Right renal pelvis (tissue), 4 donors: ENCODE results near the gene BTBD9. TPM values are rescaled to one million over a fixed set of nuclear protein-coding genes. Genes with fewer than 3 reads are reported as not detected.

Source experiments
- DNase-seq, 4 donors: peaks; one replicate each; pipeline ENCODE4 v3.0.0-alpha.2; 2013; ENCODE audit warnings: low read depth in 4 of 4, low spot score in 3 of 4, missing footprints in 1 of 4
- polyA plus RNA-seq, 4 donors: library from polyadenylated mRNA; unstranded; fragments of 120-200 nt; gene quantifications; one replicate each; pipeline ENCODE4 v1.2.1, GENCODE V29; 2013; ENCODE audit not compliant: insufficient read length in 4 of 4

Gene BTBD9
- polyA plus RNA-seq, 4 donors = 11.9 to 15.6 (median 13.8) TPM

- no peak for DNase-seq
Observed at GRCh38 chr6:38269461-38270172, 370.1 kb downstream of the BTBD9 start.

DNA sequence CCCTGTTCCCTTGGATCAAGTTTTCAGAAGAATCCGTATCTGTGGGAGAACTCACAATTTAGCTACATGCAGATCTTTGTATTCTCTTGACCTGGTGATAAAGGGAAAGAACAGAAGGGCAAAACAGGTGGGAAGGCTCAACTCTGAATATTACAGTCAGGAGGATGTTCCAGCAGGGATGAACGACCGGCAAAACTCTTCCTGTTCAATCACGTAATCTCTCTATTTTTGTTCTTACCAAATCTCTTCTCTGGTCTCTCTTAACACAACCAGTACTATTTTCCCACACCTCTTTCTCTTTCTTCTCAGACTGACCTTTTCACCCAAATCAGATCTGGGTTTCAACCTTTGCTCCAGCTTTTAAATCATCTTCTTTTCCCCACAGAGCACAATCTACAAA, 371.4 kb downstream of the BTBD9 start:
- no peak for DNase-seq

DNA sequence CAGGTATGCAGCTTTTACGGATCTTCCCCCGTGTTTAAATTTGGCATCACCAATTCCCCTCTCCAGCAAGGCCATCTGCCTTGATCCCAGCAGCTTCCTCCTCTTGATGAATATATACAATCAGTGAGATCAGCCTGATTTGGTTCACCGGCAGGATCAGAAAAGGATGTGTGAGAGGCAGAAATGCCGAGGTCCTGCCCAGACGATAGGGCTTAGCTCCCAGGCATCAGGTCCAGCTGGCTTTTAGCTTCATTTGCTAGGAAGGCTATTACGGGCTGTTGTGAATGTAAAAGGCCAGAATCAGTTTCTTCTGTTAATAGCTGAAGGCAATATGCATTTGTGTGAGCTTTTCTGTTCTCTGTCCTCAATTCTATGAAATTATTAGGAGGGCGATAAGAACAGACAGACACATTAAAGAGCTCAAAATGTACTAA, 372.8 kb downstream of the BTBD9 start:
- no peak for DNase-seq

- no peak for DNase-seq
Observed at GRCh38 chr6:38264605-38265004, 375.1 kb downstream of the BTBD9 start.

GRCh38 chr6:38262609-38263008, 377.1 kb downstream of the BTBD9 start:
- no peak for DNase-seq

DNA sequence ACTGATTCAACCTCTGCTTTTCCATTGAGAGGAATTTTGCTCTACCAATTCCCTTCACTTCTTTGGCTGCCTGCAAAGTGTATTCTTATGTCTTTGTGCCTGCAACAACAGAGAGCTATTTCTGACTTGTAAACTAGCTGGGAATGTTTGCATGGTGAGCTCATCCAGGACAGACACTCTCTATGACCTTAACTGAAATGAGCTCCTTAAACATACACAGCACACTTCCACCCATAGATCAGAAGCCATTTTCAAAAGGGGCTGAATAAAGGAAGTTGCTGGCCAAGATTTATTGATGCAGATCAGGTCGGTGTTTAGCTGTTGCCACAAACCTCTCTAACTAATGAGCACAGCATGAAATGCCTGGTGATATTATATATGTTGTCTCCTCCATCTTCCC, 377.7 kb downstream of the BTBD9 start:
- no peak for DNase-seq

GRCh38 chr6:38261626-38262025, 378.1 kb downstream of the BTBD9 start:
- no peak for DNase-seq

- no peak for DNase-seq
Observed at GRCh38 chr6:38259736-38260135, 380.0 kb downstream of the BTBD9 start.

GRCh38 chr6:38248500-38249234, 391.1 kb downstream of the BTBD9 start:
- DNase-seq = no peak

DNA sequence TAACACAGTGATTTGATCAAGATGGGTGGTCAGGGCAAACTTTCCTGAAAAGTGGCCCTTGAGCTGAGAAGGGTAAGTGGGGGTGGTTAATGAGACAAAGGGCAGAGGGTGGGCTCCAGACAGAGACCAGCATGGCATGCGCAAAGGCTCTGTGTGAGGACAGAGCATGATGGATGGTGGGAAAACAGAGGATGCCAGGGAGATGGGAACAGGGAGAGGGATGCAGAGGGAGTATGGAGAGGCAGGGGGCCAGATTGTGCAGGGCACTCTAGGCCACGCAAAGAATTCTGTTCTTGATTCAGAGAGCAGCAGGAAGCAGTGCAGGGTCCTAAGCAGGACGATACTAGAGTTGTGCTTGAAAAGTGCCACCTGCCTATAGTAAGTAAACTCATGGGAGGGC, 394.4 kb downstream of the BTBD9 start:
- no peak for DNase-seq

DNA sequence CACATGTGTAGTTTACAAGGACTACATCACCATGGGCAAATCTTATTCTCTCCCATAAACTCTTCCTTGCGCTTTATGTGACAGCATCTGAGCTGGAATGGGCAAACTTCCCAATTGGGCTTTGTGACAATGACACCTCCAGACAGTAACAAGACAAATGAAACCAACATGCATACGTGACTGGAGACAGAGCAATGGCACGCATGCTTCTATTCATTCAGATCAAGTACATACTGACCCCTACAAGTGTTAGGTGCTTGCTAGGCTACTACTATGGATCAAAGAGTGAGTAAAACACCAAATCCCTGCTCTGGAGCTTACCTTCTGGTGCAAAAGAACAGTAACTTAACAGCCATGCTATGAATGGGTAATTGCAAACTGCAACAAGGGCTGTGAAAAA, 394.9 kb downstream of the BTBD9 start:
- DNase-seq = no peak

DNA sequence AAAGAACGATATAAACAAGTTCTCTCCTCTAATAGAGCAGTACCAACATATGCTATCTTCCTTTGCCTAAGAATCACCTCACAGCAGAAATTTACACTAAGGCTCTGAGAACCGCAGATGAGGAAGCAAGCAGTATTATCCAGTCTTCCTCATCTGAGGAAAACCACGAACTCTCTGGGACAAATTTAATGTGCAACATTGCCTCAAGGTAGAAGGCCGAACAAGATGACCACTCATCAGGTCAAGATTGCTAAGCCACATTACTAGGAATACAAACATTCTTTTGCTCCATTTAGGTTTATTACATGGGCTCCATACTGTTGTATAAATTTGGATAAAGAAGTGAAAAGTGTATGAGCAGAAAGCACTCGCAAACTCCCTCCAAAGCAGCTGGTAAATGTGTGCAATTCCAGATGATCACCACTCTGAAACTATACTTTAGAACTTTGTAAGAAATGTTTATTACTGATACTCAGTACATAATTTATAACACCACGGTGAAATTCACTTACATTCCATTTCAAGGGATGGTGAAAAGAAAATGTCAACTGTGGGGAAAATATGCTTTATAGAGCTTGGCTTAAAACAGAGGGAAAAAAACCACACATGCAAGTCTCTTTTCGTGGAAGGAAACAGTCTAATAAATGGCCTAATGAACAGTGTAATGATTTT, 398.4 kb downstream of the BTBD9 start:
- no peak for DNase-seq

- no peak for DNase-seq
Observed at GRCh38 chr6:38239719-38240451, 399.8 kb downstream of the BTBD9 start.

DNA sequence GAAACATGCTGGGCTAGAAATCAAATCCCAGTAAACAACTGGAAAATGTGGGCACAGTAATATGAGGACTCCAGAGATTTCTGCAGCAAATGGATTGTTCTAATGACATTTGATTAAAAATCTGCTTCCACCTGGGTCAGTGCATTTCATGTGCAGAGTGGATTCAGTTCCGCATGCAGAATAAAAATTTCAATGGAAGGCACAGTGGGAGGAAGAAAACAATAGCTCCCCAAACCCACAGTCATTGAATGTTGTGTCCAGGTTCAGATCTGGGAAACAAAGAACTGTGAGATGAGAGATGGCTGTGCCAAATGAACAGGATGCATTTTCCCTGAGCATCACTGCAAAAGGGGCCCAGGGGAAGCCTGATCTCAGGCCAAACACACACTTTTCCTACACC, 403.1 kb downstream of the BTBD9 start:
- DNase-seq = no peak

DNA sequence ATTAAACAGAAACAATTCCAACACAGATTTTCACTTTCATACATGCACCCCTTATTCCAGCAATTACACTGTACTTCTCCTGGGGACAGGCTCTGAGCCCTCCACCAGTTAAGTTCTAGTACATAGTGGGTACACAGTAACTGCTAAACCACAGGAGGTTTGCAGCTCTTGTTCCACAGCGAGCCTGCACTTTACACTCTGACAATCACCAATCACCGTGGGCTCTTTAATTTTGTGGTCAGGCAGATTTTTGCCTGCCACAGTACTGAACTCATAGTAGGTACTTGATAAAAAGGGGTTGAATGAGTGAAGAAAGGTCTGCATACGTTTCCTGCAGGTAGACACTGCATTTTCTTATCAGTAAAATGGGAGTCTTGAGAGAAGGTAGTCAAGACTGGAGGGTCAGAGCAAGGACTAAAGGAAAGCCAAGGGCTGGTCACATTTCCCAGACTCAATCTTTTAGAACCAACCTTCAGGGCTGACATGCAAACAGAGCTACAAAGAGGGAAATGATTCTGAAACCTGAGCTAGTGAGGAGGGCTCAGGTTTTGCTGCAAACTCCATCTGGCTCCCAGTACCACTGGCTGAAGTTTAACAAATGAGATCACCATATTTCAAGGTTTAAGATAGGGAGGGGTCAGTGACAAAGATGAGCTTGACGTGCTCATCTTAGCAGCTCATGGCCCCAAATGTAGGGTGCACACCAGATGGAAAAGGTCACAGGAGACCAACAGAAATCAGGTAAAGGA, 404.6 kb downstream of the BTBD9 start:
- DNase-seq = no peak

DNA sequence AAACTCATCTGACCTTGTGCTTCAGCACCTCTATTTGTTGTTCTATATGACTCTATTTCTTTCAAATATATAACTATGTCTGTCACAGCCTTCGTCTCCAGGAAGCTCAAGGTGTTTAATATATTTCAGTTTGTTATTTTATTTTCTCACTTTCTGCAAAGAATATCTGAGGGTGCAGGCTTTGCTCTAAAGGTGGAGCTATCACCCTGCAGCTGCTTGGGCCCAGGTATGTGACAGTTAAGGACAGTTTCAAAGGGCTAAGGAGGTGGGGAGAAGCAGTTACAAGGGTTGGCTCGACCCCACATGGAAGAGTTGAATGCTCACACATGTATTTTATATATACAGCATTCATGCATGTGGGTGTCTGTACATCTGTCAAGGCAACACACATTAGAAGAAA, 405.6 kb downstream of the BTBD9 start:
- DNase-seq = no peak

GRCh38 chr6:38233161-38233791, 406.5 kb downstream of the BTBD9 start:
- DNase-seq = no peak

- DNase-seq = no peak
Observed at GRCh38 chr6:38225766-38226165, 414.0 kb downstream of the BTBD9 start.

GRCh38 chr6:38221251-38221650, 418.5 kb downstream of the BTBD9 start:
- DNase-seq = no peak
